Ishikawa (cell line): Measurements from ENCODE around the gene SNCAIP.

Experiments
- CEBPB ChIP-seq: IDR thresholded peaks from 2 replicates; pipeline ENCODE4 v1.6.1; 2012
- CREB1 ChIP-seq: IDR thresholded peaks from 2 replicates; pipeline ENCODE4 v1.6.1; 2012; ENCODE audit warnings: low read depth
- EGR1 ChIP-seq: IDR thresholded peaks from 2 replicates; pipeline ENCODE4 v1.6.1; 2012
- EP300 ChIP-seq: IDR thresholded peaks from 2 replicates; pipeline ENCODE4 v1.6.1; 2012; ENCODE audit warnings: borderline replicate concordance
- FOXM1 ChIP-seq: IDR thresholded peaks from 2 replicates; pipeline ENCODE4 v1.6.1; 2012; ENCODE audit warnings: low read depth, borderline replicate concordance
- NFIC ChIP-seq: IDR thresholded peaks from 2 replicates; pipeline ENCODE4 v1.6.1; 2012
- RAD21 ChIP-seq: IDR thresholded peaks from 2 replicates; pipeline ENCODE4 v1.6.1; 2012; ENCODE audit warnings: low read depth
- TAF1 ChIP-seq: IDR thresholded peaks from 2 replicates; pipeline ENCODE4 v1.6.1; 2012; ENCODE audit warnings: low read depth, mild to moderate bottlenecking
- TCF12 ChIP-seq: IDR thresholded peaks from 2 replicates; pipeline ENCODE4 v1.6.1; 2012; ENCODE audit warnings: low read depth
- TEAD4 ChIP-seq: IDR thresholded peaks from 2 replicates; pipeline ENCODE4 v1.6.1; 2012
- YY1 ChIP-seq: IDR thresholded peaks from 2 replicates; pipeline ENCODE4 v1.6.1; 2012; ENCODE audit warnings: low read depth
- ZBTB7A ChIP-seq: IDR thresholded peaks from 2 replicates; pipeline ENCODE4 v1.6.1; 2012; ENCODE audit warnings: low read depth
- TF ChIP-seq, protein P1 (sequence below): IDR thresholded peaks from 2 replicates; pipeline ENCODE4 v1.6.1; 2012; ENCODE audit warnings: low read depth, mild to moderate bottlenecking
- TF ChIP-seq, protein P2 (sequence below): IDR thresholded peaks from 2 replicates; pipeline ENCODE4 v1.6.1; 2012
- TF ChIP-seq, protein P3 (sequence below): IDR thresholded peaks from 2 replicates; pipeline ENCODE4 v1.6.1; 2012

Gene SNCAIP

DNA sequence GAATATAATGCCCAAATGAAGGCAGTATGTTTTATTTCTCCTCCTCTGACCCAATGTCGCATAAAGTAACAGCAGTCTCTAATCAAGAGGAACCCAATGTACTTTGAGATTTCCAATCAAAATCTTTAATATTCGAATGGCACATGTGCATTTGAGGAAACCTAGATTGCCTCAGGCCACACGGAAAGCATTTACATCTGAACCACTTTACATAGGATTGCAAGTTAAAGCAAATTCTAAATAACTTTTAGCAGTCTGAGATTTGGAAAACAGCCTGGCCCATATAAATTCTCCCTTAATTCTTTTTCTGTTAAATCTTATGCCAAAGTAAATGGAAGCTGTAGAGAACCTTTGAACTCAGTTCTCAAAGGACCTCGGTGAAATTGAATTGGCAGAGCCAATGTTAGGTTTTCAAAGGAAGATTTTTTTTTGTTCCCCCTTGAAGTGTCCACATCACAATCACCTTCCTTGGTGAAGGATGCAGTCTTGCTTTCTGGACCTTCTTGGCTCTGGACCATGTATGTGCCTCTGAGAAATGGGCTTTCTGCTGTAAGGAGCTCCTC lies 57.3 kb downstream of the SNCAIP start:
- TF ChIP-seq, protein P1, sequence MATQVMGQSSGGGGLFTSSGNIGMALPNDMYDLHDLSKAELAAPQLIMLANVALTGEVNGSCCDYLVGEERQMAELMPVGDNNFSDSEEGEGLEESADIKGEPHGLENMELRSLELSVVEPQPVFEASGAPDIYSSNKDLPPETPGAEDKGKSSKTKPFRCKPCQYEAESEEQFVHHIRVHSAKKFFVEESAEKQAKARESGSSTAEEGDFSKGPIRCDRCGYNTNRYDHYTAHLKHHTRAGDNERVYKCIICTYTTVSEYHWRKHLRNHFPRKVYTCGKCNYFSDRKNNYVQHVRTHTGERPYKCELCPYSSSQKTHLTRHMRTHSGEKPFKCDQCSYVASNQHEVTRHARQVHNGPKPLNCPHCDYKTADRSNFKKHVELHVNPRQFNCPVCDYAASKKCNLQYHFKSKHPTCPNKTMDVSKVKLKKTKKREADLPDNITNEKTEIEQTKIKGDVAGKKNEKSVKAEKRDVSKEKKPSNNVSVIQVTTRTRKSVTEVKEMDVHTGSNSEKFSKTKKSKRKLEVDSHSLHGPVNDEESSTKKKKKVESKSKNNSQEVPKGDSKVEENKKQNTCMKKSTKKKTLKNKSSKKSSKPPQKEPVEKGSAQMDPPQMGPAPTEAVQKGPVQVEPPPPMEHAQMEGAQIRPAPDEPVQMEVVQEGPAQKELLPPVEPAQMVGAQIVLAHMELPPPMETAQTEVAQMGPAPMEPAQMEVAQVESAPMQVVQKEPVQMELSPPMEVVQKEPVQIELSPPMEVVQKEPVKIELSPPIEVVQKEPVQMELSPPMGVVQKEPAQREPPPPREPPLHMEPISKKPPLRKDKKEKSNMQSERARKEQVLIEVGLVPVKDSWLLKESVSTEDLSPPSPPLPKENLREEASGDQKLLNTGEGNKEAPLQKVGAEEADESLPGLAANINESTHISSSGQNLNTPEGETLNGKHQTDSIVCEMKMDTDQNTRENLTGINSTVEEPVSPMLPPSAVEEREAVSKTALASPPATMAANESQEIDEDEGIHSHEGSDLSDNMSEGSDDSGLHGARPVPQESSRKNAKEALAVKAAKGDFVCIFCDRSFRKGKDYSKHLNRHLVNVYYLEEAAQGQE = no peak
- TF ChIP-seq ZBTB7A = no peak
- no peak for TF ChIP-seq CREB1
- TF ChIP-seq TEAD4 = no peak
- no peak for TF ChIP-seq EP300
- TF ChIP-seq TAF1 = no peak
- TF ChIP-seq, protein P2, sequence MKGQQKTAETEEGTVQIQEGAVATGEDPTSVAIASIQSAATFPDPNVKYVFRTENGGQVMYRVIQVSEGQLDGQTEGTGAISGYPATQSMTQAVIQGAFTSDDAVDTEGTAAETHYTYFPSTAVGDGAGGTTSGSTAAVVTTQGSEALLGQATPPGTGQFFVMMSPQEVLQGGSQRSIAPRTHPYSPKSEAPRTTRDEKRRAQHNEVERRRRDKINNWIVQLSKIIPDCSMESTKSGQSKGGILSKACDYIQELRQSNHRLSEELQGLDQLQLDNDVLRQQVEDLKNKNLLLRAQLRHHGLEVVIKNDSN = no peak
- TF ChIP-seq RAD21 = no peak
- no peak for TF ChIP-seq NFIC
- TF ChIP-seq CEBPB = no peak
- no peak for TF ChIP-seq FOXM1
- TF ChIP-seq, protein P3, sequence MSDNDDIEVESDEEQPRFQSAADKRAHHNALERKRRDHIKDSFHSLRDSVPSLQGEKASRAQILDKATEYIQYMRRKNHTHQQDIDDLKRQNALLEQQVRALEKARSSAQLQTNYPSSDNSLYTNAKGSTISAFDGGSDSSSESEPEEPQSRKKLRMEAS = no peak
- no peak for TF ChIP-seq EGR1
- no peak for TF ChIP-seq YY1
- no peak for TF ChIP-seq TCF12

DNA sequence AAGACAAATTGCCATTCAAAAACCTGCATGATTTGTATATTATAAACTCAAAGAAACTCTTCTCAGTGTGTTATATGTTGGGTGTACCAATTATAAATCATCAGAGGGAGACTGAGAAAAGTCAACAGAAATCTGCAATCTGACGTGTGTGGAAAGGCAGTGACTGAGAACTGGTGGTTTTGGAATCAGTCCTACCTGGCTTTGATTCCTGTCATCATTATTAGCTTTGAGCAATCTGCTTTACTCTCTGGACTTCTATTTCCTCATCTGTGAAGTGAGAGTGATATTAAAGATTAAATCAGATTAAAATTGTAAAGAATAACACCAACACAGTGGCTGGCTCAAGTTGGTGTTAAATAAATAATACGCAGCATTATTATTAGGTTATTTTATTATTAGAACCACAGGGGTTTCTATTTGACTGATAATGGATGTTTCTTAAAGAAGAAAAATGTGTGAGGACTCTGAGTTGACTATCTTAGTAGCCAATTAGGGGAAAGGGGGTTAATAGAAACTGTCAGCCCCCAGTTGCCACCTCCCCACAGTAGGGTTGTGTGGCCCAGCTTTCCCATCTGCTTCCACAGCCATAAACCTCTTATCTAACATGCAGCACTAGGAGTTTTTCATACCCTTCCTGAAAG lies 59.6 kb downstream of the SNCAIP start:
- TF ChIP-seq, protein P1 = no peak
- TF ChIP-seq YY1 = no peak

DNA sequence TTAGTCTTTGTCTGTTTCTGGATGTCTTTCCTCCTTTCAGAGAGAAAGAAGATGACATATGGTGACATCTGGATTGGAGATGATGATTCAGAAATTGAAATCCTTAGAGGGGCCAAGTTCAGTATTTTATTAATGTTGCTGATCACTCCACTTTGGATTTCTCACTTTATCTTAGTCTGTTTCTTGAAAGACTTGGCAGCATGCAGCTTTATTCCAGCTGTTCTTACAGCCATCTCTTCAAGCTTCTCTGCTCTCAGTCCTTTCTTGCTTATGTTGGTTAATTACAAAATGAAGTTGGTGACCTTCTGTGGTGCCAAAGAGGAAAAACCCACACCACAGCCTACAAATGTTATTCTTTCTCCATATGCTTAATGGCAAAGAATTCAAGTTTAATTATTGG lies 62.1 kb downstream of the SNCAIP start:
- TF ChIP-seq, protein P3 = no peak
- TF ChIP-seq CEBPB = no peak
- no peak for TF ChIP-seq FOXM1

DNA sequence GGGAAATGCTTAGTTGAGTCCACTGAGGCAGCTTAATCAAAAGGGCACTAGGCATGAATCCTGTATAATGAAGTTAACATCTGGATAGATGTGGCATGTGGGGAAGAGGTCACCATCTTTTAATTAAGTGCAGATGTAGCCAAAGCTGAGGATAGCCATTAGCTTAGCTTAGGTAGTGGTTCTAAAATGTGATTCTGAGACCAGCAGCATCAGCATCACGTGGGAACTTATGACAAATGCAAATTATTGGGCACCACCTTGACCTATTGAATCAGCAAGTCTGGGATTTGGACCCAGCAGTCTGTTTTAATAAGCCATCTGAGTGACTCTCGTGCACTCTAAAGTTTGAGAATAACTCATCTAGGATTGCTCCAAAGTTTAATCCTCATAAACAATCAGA lies 63.8 kb downstream of the SNCAIP start:
- TF ChIP-seq CREB1 (no peak), TCF12 (no peak), TAF1 (no peak), RAD21 (no peak), NFIC (no peak), ZBTB7A (no peak), EGR1 (no peak), TEAD4 (no peak), EP300 (no peak), CEBPB (no peak), YY1 (no peak), FOXM1 (no peak)
- TF ChIP-seq, protein P1 = no peak
- TF ChIP-seq, protein P2 = no peak

DNA sequence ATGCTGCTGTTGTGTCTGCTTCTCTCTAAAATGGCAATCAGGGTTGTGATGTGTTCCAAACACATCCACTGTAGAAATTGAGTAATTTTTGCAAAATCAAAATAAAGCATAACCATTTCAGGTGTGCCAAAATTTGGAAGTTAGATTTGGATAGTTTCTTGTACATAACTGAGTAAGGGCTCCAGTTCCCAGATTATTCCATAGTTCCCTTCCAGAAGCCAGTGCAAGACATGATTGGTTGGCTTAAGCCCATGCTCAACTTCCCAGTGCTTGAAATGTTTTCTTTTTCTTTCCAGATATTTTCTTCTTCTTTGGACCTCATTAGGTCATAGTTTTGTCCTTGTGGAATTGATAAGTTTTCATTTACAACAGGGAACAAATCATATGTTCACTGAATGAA lies 64.2 kb downstream of the SNCAIP start:
- no peak for TF ChIP-seq TAF1
- no peak for TF ChIP-seq YY1
- TF ChIP-seq CEBPB = no peak
- TF ChIP-seq NFIC = no peak
- no peak for TF ChIP-seq EP300
- TF ChIP-seq, protein P1 = no peak
- TF ChIP-seq, protein P3 = no peak
- TF ChIP-seq EGR1 = no peak
